HG02763 (cell line): ENCODE measurements around the gene ADARB1.

ENCODE experiments used
- ATAC-seq: cut with Tn5 transposase; IDR thresholded peaks from one replicate; pipeline ENCODE4 v1.9.1; 2021; ENCODE audit warnings: mild to moderate bottlenecking, moderate library complexity; ENCODE audit not compliant: unreplicated experiment

Gene ADARB1

DNA sequence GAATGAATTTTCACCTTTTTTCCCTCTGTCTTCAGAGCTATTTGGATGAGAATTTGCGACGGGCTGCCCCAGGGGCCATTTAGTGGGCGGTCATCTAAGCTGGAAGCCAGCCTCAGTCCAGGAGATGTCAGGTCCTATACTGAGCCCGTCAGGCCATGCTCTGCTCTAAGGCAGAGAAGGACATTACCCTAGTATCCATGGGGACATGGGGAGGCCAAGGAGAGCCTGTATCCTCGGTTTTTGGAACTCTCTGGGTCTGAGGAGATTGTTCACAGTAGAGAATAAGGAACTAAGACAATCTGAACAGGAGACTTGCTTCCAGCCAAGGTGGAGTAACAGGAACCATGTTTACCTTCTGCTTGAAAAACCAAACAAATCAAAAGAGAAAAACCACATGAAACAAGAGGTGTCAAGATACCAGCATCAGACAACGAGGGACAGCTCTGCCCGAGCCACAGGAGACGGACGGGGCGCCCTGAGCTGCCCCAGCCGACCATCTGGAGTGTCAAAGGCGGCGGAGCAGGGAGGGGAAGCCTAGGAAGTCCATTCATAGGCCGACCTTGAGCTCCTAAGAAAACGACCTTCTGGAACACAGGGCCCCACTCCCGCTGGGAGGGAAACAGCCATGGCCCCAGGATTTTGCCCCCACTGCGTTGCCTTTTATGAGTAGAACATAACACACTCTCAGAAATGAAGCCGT, 20.0 kb upstream of the ADARB1 start:
- no peak for ATAC-seq

DNA sequence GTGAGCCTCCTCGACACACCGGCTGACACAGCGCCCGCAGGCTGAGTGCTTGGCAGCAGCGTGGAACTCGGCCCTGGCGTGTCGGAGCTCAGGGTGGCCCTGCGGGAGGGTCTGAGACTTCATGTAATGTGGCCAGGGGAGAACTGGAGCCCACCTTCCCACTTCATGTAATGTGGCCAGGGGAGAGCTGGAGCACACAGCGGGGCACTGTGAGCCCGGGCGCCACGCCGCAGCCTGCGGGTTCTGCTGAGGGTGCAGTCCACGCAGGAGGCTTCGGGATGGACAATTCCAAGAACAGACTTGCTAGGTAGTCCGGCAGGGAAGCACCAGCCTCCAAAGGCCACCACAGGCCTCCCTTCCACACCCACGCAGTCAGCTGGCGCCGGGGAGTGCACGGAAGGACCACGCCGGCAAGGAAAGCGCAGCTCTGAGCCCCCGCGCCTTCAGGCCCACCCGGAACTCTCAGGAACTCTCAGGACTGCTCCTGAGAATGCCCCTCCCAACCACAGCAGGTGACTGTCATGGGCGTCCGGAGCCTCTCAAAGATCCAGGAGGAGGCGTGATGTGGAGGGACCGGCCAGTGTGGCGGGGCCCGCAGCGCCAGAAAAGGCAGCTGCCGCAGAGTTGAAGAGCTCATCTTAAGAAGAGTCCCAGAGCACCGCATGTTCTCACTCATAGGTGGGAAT, 19.3 kb upstream of the ADARB1 start:
- ATAC-seq = no peak

DNA sequence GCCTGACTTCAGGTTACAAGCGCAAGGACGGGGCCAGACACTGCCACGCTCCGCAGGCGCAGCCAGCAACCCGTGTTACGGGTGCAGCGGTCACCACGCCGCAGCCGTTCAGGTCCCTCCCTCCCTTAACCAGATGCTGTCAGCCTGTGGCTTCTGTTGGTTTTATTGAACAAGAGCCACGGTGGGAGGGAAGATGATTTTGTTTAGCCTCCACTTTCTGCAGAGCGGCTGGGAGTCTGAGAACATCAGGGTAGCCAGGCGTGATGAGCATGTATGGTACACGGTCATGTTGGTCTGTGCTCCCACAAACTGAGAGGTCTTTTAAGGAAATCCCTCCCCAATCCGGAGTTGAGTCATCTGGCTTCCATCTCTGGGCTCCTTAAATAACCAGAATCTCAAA, 18.5 kb upstream of the ADARB1 start:
- ATAC-seq = no peak

DNA sequence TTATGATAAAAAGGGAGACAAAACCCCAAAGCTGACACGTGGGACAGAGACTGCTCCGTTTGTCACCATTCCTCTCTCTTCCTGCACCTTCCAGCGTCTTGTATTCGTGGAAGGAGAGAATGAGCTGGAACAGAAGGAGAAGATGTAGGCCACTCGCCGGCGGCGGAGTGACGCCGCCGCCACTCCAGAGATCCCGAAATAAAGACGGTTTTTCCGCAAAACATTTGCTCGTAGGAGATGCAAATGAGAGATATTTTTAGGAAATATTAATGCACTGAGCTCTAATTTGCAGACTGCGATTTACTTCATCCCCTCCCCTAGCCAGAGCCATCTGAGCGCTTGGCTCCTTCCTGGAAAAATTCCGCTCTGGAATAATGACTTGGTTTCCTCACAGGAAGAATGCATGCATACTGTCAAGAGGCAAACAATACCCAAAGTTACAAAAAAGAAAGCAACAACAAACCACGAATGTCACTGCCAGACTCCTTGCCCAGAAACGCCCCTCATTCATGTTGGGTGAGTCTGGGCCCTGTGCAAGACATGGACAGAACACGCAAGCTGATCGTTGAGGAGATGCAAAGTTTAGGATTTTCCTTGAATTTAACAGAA, 18.0 kb upstream of the ADARB1 start:
- ATAC-seq = no peak

DNA sequence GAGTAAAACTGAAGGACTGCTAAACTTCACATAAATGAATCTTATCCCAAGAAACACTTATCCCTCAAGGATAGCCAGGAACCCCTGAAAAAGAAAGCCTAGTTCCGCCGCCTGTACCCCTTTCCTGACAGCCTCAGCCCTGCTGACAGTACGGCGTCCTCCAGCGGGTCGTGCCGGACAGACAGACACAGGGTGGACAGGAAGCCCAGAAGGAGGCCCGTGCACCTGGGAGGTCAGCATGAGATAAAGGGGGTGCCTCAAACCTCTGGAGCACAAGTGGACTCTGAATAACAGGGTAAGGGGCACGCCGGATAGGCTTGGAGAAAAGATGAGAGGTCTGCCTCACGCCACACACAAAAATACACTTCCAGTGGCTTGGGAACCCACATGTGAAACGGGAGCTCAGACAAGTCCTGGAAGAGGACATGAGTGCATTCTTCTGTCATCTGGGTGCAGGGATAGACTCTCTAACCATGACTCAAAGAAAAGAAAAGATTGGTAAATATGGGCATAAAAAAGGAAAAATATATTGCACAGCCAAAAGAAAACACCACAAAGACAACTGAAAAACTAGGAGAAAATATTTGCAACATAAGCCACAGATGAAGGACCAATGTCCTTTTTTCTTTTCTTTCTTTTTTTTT, 17.3 kb upstream of the ADARB1 start:
- no peak for ATAC-seq

DNA sequence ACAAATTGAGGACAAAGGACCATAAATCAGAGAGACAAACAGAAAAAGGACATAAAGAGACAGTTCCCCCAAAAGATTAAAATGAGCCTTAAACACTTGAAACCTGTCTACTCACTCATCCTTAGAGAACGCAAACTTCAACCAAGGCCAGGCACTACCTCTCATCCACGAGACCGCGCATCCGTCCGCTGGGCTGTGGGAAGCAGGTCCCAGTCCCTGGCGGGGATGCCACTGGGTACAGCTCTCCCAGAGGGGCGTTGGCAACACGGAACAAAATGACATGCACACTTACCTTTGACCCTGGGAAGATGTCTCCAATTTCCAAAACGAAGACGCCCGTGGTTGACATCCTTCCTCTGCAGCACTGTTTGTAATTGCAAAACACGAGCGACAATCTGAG, 16.5 kb upstream of the ADARB1 start:
- ATAC-seq = no peak

DNA sequence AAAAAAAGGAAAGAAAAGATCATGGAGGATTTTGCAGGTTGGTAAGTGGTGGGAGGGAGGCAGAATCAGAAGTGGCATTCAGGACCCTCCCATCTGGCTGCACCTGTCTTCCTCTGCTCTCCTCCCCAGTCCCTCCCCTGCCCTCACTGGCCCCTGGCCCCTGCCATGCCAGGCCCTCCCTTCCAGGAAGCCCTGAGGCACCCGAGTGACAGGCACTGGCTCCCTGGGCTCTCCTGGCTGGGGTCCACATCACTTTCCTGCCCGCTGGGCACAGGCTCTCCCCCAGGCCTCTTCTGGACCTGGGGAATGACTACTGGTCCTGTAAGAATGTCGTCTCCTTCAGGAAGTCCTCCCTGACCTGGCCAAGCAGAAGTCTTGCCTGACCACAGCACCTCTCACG, 15.3 kb upstream of the ADARB1 start:
- ATAC-seq = no peak

DNA sequence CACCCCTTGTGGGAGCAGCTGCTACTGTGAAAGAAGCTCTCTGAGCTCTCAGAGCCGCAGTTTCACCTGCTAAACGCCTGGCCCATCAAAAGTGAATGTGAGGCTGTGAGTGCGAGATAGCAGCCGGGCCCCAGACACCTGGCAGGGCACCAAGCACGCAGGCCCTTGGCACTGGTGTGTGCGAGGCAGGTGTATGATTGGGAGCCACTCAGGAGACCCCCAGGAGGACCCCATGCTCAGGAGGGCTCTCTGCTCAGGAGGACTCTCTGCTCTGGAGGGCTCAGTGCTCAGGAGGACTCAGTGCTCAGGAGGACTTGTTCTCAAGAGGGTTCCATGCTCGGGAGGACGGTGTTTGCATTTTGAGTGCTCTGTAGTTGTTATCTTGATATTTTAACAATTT, 14.3 kb upstream of the ADARB1 start:
- ATAC-seq = no peak

DNA sequence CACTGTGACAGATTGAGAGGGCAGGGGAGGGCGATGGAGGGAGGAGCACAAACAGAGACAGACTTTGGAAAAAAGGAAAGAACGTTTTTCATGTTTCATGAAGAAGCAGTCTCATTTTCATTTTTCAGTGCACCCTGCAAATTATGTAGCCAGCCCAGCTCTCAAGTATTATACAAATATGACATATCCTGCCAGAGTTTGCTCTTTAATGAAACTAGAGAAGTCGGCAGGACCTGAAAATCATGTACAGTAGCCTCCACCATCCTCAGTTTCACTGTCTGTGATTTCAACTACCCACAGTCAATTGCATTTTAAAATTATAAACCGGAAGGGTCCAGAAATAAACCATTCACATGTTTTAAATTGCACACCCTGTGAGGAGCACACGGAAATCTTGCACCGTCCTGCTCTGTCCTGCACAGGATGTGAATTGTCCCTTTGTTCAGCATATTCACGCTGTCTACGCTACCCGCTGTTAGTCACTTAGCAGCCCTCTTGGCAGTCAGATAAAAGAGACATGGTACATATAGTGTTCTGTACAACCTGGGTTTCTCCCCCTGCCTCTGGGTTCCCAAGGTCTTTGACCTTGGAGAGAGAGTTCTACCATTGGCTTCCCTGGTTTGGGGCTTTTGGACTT, 13.6 kb upstream of the ADARB1 start:
- no peak for ATAC-seq

DNA sequence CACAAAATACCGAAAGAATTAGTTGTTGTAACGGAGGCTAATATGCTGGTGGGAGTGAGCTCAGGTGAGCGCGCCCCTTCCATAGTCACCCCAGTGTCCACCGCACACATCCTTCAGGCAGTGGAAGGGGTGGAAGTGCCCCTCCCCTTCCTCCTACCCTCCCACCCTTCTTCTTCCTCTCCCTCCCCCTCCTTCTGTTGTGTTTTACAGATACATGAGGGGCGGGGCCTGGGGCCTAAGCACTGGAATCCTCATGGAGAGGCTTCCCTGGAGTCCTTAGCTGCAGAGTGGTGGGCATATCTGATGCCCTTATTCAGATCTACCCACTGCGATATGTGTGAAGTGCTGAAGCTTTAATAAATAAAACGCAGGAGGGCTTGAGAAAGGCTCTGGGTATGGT, 10.3 kb upstream of the ADARB1 start:
- no peak for ATAC-seq

DNA sequence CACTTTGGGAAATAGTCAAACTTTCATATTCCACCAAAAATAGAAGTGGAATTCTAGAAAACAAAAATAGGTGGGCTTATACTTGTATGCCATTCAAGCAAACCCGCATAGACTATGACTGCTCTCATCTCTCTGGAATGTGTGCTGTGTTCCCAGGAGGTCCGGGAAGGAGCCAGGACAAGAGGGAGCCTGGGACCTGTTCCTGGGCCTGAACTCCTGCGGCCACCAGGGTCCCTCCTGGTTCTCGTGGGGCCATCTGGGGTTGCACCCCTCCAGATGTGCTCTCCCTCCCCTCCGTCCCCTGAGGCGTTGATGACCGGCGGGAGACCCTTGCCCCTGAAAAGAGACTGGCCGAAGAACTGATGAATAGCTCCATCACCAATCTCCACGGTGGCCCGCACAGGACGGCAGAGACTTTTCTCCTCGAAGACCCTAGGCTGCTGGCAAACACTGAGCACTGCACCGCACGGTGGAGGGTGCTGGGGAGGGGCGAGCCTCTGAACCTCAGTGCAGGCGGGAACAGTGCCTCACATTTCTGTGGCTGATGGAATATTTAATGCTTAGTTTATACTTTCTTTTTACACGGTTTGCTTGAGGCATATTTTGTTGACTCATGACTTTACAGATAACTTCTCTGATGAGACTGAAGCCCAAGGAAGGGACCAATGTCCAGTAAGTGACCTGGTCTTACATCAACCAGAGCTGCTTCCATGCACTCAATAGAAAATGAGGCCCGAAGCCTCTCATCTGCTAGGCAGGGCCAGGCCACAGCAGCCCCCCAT, 9.6 kb upstream of the ADARB1 start:
- ATAC-seq = no peak

DNA sequence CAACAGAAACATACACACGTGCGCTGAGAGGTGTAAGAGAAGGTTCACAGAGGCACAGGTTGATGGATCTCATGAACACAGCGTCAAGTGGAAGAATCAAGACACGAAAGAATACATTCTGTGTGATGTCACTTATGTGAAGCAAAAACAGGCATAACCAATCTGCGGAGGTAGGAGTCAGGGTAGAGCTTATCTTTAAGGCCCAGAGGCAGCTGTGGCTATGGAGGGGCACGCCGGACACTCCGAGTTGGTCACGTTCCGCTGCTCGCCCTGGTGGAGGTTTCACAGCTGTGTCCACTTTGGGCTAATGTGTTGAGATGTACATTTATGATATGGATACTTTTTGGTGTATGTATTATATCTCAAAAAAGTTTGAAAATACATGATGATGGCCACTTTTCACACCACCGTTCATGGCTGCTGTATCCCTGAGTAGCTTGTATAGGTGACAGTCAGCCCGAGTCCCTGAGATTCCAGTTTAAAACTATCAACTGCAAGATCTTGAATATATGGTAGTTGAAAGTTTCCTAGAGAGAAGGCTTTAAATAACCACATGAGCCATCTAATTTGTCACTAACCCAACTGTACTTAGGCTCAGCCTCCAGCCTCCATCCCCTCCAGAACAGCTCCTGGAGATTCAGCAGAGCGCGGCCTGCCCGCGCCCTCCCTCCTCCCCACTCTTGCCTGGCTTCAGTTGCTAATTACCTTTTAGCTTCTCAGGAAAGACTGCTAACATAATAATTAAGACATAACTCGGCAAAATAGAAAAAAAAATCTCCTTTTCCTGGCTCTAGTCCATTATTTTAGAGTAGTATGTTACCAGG, 6.7 kb upstream of the ADARB1 start:
- no peak for ATAC-seq

DNA sequence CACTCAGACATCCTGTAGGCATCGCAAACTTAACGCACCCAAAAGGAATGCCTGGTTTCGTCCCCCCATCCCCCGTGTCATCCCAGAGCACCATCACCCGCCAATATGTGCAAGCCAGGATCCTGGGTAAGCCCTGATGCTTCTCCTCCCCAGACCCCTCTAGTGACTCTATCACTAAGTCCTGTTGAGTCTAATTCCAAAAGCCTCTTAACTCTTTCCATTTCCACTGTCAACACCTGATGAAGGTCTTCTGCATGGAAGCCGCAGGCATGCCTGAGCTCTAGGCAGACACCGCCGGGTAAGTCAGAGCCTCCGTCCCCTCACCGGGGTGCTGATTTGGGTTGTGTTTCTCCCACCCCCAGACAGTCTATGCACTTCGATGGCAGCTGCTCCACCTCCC, 5.3 kb upstream of the ADARB1 start:
- no peak for ATAC-seq

DNA sequence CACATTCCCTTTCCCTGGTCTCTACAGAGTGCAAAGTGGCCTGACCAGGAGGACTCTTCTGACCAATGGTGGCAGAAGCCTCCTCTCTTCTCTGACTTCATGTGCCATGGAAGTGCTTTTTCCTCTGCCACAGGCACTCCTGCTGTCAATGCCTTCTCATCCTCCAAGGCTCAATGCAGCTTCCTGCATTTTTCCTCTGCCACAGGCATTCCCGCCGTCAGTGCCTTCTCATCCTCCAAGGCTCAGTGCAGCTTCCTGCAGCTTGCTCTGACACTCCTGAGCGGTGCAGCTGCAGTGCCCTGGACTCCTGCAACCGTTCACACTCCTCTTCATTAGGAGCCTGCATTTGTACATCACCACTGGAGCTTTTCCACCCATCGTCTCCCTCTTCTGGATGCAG, 4.7 kb upstream of the ADARB1 start:
- no peak for ATAC-seq

DNA sequence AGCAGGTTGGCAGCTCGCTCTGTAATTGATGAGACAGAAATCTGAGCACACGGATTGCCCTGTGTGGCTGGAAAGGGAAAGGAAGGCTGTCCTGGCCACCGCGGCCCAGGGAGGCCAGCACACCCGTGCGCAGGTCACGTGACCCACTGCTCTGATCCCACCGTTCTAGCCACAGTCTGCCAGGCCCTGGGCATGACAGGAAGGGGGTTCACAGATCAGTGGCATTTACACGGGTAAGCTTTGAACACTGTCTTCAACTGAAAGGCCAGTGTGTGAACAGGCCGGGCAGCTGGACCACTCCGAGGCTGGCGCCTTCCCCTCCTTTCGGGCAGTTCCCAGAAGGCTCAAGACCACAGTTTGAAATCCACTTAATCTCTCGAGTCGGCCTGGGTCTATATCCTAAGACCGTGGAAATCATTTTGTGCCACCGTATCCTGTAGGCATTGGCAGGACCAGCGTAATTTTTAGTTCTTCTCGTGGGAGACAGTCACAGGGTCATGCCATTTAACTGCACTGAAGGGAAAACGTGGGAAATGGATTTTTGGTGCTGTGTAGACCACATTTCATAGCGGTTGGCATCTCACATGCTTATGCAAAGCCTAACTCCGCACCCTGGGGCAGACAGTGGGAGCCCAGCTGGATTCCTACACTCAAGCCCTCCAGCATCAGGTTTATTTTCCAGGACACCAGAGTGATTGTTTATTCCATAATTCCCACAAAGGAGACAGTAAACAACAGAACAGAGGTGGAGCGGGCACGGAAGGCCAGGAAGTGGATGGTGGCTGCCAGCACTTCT, 3.1 kb upstream of the ADARB1 start:
- no peak for ATAC-seq

DNA sequence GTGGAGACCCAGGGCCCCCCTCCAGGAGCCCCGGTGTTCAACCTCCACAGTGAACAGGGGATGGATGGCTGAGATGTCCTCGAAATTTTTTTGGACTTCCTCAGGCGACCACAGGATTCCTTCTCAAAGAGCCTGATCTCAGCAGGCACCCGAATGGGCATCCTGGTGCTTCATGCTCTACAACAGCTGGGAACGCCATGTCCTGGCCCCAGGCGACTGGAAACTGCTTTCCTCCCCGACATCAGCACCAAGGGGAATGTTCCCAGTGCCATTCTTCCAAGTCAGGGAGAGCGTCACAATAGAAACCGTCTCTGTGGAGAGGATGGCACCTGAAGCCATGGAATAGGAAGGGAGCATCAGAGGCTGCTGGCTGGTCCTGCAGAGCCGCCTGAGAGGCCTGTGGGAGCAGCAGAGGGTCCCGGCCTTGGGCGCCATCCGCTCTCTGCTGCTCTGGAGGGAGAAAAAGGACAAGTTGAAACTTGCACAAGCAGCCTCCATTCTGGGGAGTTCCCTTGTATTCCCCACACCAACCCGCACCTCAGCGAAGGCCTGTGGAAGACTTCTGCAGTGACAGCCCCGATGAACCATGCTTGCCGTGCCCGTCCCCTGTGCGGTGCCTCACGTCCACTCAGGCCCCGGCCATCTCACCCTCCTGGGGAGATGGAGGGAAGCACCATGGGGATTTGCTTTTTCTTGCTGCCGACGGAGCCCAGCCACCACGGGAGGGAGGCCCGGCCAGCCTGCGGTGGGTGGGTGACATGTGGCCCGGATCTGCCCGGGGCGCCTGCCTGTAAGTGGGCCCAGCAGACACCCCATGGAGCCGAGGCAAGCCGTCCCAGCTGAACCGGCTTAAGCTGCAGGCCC, 2.3 kb upstream of the ADARB1 start:
- no peak for ATAC-seq

DNA sequence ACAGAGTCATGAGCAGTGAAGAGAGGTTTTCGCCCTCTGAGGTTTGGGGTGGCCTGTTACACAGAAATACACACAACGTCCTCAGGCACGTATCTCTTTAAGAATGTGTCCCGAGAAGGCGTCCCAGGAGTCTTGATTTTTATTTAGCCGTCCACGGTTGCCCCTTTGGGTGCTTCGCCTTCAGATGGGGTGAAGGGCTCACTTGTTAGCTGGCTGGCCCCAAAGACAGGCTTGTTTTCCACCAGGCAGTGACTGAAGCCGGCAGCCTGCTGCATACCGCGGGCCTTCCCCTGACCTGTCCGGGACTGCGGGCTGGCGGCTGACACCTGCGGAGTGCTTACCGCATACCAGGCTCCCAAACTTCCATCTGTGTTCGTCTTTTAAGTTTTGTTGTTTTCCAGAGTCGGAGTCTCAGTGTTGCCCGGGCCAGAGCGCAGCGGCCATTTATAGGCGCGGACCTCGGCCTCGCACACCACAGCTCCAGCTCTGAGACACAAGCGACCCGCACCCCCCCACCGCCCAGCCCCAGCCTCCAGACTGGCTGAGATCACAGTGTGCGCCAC, 1.6 kb upstream of the ADARB1 start:
- no peak for ATAC-seq
